Measurements from ENCODE around the gene BAAT.

- TF ChIP-seq POLR2AphosphoS5 (IDR thresholded peaks at IDR 0.05; ENCODE audit: low read depth, low read length), result no peak
- no peak for TF ChIP-seq TAF1 (IDR thresholded peaks at IDR 0.05; ENCODE audit: low read depth, low read length)
- no peak for TF ChIP-seq POU2F2 (IDR thresholded peaks at IDR 0.05; ENCODE audit: low read depth, low read length)
- no peak for TF ChIP-seq POLR2A (IDR thresholded peaks at IDR 0.05; ENCODE audit: low read depth, low read length)
- no peak for TF ChIP-seq SPI1 (IDR thresholded peaks at IDR 0.05; ENCODE audit: low read depth, low read length)
Observed at GRCh38 chr9:101421653-101422065, 36.9 kb upstream of the BAAT start.
